Measurements from ENCODE around the gene GPR156. TPM values are rescaled to one million over a fixed set of nuclear protein-coding genes. Genes with fewer than 3 reads are reported as not detected.

GPR156 gene
- total and polyA plus RNA-seq, 2 of the 4 experiments (the other 2 are of a cell fraction), result 0.09 to 0.18 TPM

DNA sequence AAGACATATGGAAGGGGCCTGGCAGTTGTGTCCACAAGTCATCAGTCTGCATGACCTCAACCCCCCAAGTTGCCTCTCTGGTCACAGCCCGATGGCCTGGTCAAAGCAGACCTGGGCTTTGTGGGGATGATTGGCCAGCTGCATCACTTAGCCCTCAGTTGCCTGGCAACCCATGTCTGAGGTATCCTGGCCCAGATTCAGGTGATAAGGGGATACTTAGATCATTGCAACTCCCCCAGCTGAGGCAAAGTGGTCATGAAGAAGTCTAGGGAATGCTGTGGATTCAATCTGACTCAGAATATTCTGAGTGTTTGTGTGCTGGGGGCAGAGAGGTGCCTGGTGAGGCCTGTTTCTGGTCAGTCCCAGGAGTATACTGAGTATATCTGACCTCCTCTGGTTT, 5.0 kb downstream of the GPR156 start:
- DNase-seq (no peak), ATAC-seq (ENCODE audit: low read depth) (no peak)
- CTCF ChIA-PET, result no interaction called here
- no peak overlapping the region for H2BK120ac ChIP-seq (ENCODE audit: low read depth, low read length)
- no peaks in the 10 kb centered on the region for H3K36me3 ChIP-seq (ENCODE audit: control insufficient read depth, insufficient read depth, low read length)
- peaks cover 43% of the 10 kb centered on the region for H3K27me3 ChIP-seq (ENCODE audit: control insufficient read depth, insufficient read depth, low read length)
- H2BK15ac ChIP-seq (ENCODE audit: low read depth, low read length), result no peak overlapping the region
- H2AFZ ChIP-seq (replicated peaks; ENCODE audit: low read length, poor library complexity), result no peak overlapping the region
- H3K23ac ChIP-seq (ENCODE audit: low read depth, low read length), result no peak overlapping the region
- H3K79me1 ChIP-seq (ENCODE audit: low read depth in 1 of 2, low read length in 2 of 2), result no peaks in the 10 kb centered on the region
- in situ Hi-C loops (cut with MboI; ENCODE audit: low sequenced_read_pairs), result no loop called here
- dilution Hi-C loops (cut with HindIII; ENCODE audit: low sequenced_read_pairs, unreplicated experiment), result no loop called here
- H3K4ac ChIP-seq (ENCODE audit: low read depth, low read length), result no peak overlapping the region
- no peaks in the 10 kb centered on the region; the same call in 1 of the 2 replicates for H3K9me1 ChIP-seq (ENCODE audit: insufficient read depth, low read length)
- no peak overlapping the region for H3K18ac ChIP-seq (ENCODE audit: low read depth, low read length)
- H2BK5ac ChIP-seq (ENCODE audit: low read depth, low read length, poor library complexity, severe bottlenecking), result no peak overlapping the region
- H2AK9ac ChIP-seq (replicated peaks; ENCODE audit: low read depth, low read length, poor library complexity), result no peak overlapping the region
- no peak overlapping the region for H3K27ac ChIP-seq (ENCODE audit: insufficient read depth, low read length)
- H3K14ac ChIP-seq (replicated peaks; ENCODE audit: low read depth, low read length), result no peak overlapping the region
- TF ChIP-seq CEBPB (IDR thresholded peaks at IDR 0.05; ENCODE audit: low read depth, low read length), result no peak
- no peak for TF ChIP-seq FOS (IDR thresholded peaks at IDR 0.05; ENCODE audit: low read depth, low read length)
- TF ChIP-seq, protein P1, sequence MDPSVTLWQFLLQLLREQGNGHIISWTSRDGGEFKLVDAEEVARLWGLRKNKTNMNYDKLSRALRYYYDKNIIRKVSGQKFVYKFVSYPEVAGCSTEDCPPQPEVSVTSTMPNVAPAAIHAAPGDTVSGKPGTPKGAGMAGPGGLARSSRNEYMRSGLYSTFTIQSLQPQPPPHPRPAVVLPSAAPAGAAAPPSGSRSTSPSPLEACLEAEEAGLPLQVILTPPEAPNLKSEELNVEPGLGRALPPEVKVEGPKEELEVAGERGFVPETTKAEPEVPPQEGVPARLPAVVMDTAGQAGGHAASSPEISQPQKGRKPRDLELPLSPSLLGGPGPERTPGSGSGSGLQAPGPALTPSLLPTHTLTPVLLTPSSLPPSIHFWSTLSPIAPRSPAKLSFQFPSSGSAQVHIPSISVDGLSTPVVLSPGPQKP (IDR thresholded peaks at IDR 0.05; ENCODE audit: borderline replicate concordance, low read depth, low read length), result no peak
- TF ChIP-seq RCOR1 (IDR thresholded peaks at IDR 0.05; ENCODE audit: insufficient replicate concordance, low read length), result no peak
- no peak overlapping the region for H3K4me3 ChIP-seq (ENCODE audit: insufficient read depth, low read depth, low read length)
- H3K9me3 ChIP-seq (ENCODE audit: control insufficient read depth, insufficient read depth, low read length), result no peaks in the 10 kb centered on the region
- POLR2A ChIA-PET (ENCODE audit: unreplicated experiment), result no interaction called here
- no peak overlapping the region for H3K9ac ChIP-seq (ENCODE audit: low read depth, low read length)
- no CpG with 5 or more reads among the region's 1 CpG for WGBS, 2 experiments (ENCODE audit: extremely low coverage in 2 of 2, insufficient read length in 1 of 2)
- H4K91ac ChIP-seq (ENCODE audit: insufficient read depth, low read depth, low read length), result no peak overlapping the region
- H3K56ac ChIP-seq (ENCODE audit: extremely low read depth, insufficient read depth, low read length), result no peak overlapping the region
- intact Hi-C loops (cut with micrococcal nuclease), result no loop called here
- H2AK5ac ChIP-seq (ENCODE audit: low read depth, low read length), result no peak overlapping the region
- no TSS peak for BruUV-seq (replicated peaks)
- H4K20me1 ChIP-seq (ENCODE audit: insufficient read depth, low read length), result no peaks in the 10 kb centered on the region
- no peak overlapping the region for H3K4me2 ChIP-seq (ENCODE audit: low read depth, low read length)
- H3K4me1 ChIP-seq (ENCODE audit: control insufficient read depth, insufficient read depth, low read length), result no peaks in the 10 kb centered on the region
- no peak overlapping the region for H2BK20ac ChIP-seq (ENCODE audit: low read depth, low read length)
- H4K5ac ChIP-seq (ENCODE audit: low read depth, low read length), result no peak overlapping the region
- no peak overlapping the region for H4K8ac ChIP-seq (ENCODE audit: low read depth in 2 of 2, low read length in 2 of 2)
